Activated naive CD8-positive, alpha-beta T cell treated with anti-CD3 and anti-CD28 coated beads, Interleukin-2, amount 10 ng/mL, durations not matched to agents 7 days and 5 days (primary cell): Measurements from ENCODE around the gene KRTAP5-5. TPM values are rescaled to one million over a fixed set of nuclear protein-coding genes. Genes with fewer than 3 reads are reported as not detected.
"Not testable (repeated sequence)": the region's sequence is repeated elsewhere in the genome, so short reads cannot be mapped to it uniquely, and the experiment has no call there.

Experiments
- ATAC-seq: fragments of 150-1000 bp; cut with Tn5 transposase; one replicate; pipeline ENCODE4 v1.10.0; 2021; ENCODE audit warnings: low read depth, moderate library complexity
- POLR2A ChIA-PET: fragments of 350-600 bp; sonication (Branson Sonifier 250); formaldehyde crosslinking; loops from one replicate; lab custom pipeline; 2021; ENCODE audit warnings: antibody characterized with exemption; lab: Charles Lee
- DNase-seq: peaks from one replicate; pipeline ENCODE4 v3.0.0; 2021
- H3K27ac Mint-ChIP-seq: one replicate; pipeline ENCODE4 v1.8.0; 2022; ENCODE audit warnings: mild to moderate bottlenecking, mixed read lengths
- H3K27me3 Mint-ChIP-seq: one replicate; pipeline ENCODE4 v1.8.0; 2022; ENCODE audit warnings: mild to moderate bottlenecking, moderate library complexity, mixed read lengths
- H3K36me3 Mint-ChIP-seq: one replicate; pipeline ENCODE4 v1.8.0; 2021; ENCODE audit warnings: mild to moderate bottlenecking, mixed read lengths
- H3K4me1 Mint-ChIP-seq: one replicate; pipeline ENCODE4 v1.8.0; 2021; ENCODE audit warnings: mixed read lengths
- H3K4me3 Mint-ChIP-seq: one replicate; pipeline ENCODE4 v1.8.0; 2022; ENCODE audit warnings: mild to moderate bottlenecking, moderate library complexity, mixed read lengths
- H3K9me3 Mint-ChIP-seq: one replicate; pipeline ENCODE4 v1.8.0; 2021; ENCODE audit warnings: mixed read lengths
- total RNA-seq, 2 experiments: library from RNA; stranded (reverse); gene quantifications; one replicate each; pipeline ENCODE4 v1.2.3, GENCODE V29; 2021

The KRTAP5-5 gene
- total RNA-seq, 2 experiments from 2014 or later, result not detected

GRCh38 chr11:1661454-1662269 lies 32.1 kb downstream of the KRTAP5-5 start:
- peaks cover 22% of the 10 kb centered on the region for H3K27me3 Mint-ChIP-seq
- H3K36me3 Mint-ChIP-seq, H3K9me3 Mint-ChIP-seq, H3K4me3 Mint-ChIP-seq, H3K4me1 Mint-ChIP-seq, POLR2A ChIA-PET, ATAC-seq, H3K27ac Mint-ChIP-seq: not testable (repeated sequence)
- peak; percentile 5 for DNase-seq

- ATAC-seq, DNase-seq, POLR2A ChIA-PET, H3K27ac Mint-ChIP-seq, H3K4me1 Mint-ChIP-seq, H3K9me3 Mint-ChIP-seq, H3K36me3 Mint-ChIP-seq, H3K4me3 Mint-ChIP-seq: not testable (repeated sequence)
- H3K27me3 Mint-ChIP-seq, result peaks cover 22% of the 10 kb centered on the region
Observed at GRCh38 chr11:1662699-1663283, 33.2 kb downstream of the KRTAP5-5 start.

DNA sequence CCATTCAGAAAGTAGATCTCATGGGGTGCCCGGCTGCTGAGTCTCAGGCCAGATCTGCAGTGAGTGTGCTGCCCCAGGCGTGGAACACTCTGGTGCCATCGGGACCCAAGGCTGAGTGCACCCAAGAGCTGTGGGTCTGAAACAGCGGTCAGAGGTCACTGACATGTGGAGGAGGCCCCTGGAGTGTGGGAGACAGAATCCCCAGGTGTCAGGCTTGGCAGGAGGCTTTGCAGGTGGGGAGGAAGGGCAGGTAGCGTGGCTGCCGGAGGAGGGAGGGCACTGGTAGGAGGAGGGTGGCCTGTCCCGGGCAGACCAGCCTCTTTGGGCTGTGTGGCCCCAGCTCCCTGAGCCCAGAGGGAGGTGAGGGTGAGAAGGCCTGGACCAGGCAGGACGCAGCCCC lies 35.7 kb downstream of the KRTAP5-5 start:
- H3K36me3 Mint-ChIP-seq, result no peaks in the 10 kb centered on the region
- POLR2A ChIA-PET, result no interaction called here
- no peak for ATAC-seq
- no peak for DNase-seq
- H3K27ac Mint-ChIP-seq, result no peak overlapping the region
- peaks cover 24% of the 10 kb centered on the region for H3K27me3 Mint-ChIP-seq
- no peaks in the 10 kb centered on the region for H3K9me3 Mint-ChIP-seq
- no peak overlapping the region for H3K4me3 Mint-ChIP-seq
- H3K4me1 Mint-ChIP-seq, result no peaks in the 10 kb centered on the region

DNA sequence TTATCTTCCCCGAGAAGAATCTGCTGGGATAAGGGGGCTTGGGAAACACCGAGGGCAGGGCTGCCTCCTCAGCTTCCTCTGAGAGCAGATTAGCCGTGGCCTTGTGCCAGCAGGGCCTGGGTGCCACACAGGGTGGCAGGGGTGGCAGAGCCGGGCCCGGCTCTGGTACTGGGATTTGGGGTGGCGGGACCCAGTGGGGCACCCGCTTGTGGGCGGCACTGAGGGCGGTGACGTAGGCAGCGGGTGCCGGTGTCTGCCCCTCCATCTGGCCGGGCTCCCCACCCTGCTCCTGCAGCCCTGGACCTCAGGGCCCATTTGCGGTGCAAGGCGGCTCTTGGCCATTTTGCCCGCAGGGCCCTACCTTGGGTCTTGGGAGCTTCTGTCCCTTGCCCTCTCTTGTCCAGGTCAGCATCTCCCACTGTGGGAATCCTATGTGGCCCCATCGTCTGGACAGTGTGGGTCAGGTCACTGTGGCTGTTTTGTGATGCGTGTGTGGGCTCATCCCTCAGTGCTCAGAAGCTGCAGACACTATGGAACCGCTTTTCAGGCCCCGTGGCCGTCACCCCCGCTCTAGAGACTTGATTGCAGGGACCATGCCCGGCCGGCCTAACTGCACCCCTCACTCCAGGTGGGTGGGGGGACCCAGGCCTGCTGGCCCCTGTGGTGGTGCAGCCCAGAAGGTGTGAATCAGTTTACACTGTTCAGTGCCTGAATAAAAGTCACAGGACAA lies 37.7 kb downstream of the KRTAP5-5 start:
- H3K36me3 Mint-ChIP-seq, result no peaks in the 10 kb centered on the region
- H3K9me3 Mint-ChIP-seq, result peaks cover 2% of the 10 kb centered on the region
- H3K27me3 Mint-ChIP-seq, result peaks cover 20% of the 10 kb centered on the region
- H3K27ac Mint-ChIP-seq, result no peak overlapping the region
- ATAC-seq (no peak), DNase-seq (no peak)
- POLR2A ChIA-PET, result no interaction called here
- H3K4me3 Mint-ChIP-seq, result no peak overlapping the region
- no peaks in the 10 kb centered on the region for H3K4me1 Mint-ChIP-seq

- peaks cover 2% of the 10 kb centered on the region for H3K9me3 Mint-ChIP-seq
- H3K27me3 Mint-ChIP-seq, result peaks cover 20% of the 10 kb centered on the region
- H3K4me1 Mint-ChIP-seq, result no peaks in the 10 kb centered on the region
- H3K4me3 Mint-ChIP-seq, result no peak overlapping the region
- POLR2A ChIA-PET, result no interaction called here
- ATAC-seq, result no peak
- H3K27ac Mint-ChIP-seq, result no peak overlapping the region
- H3K36me3 Mint-ChIP-seq, result no peaks in the 10 kb centered on the region
- no peak for DNase-seq
Observed at GRCh38 chr11:1667906-1668305, 38.3 kb downstream of the KRTAP5-5 start.

GRCh38 chr11:1668911-1669473 lies 39.4 kb downstream of the KRTAP5-5 start:
- no peaks in the 10 kb centered on the region for H3K36me3 Mint-ChIP-seq
- ATAC-seq, result no peak

DNA sequence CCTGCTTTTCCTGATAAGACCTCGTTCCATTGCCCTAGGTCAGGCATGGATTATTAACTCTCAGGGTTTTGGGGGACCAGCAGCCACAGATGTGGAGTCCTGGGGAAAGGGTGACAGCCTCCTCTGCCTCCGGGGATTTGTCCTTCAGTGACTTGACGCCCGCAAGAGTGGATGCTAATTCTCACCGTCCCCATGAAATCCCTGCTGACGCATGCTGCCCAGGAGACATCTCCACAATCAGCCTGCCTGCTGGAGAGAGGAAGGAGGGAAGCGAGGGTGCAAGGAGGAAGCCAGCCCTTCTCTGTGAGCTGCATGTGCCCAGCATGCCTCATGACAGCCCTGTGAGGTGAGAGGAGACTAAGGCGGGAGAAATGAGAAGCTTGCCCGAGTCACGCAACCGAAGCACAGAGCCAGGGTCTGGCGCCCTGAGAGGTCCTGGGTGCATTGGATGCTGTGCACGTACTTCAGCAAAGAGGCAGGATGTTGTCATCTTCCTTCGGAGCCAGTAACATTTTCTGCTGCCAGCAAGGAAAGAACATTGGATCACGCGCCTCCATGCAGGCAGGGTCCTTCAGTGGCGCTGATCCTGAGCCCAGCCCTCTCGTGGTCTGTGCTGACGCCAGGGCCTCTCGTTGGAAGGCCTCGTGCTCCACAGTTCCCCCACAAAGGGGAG lies 40.1 kb downstream of the KRTAP5-5 start:
- Mint-ChIP-seq H3K27me3 (peaks cover 29% of the 10 kb centered on the region), H3K27ac (peak overlapping the region; percentile 56)
- DNase-seq, result no peak

More at GRCh38 chr11:1668911-1669473, 39.4 kb downstream of the KRTAP5-5 start:
- Mint-ChIP-seq H3K27ac (no peak overlapping the region), H3K4me1 (no peaks in the 10 kb centered on the region), H3K27me3 (peaks cover 23% of the 10 kb centered on the region), H3K4me3 (no peak overlapping the region), H3K9me3 (peaks cover 2% of the 10 kb centered on the region)
- POLR2A ChIA-PET, result no interaction called here
- no peak for DNase-seq

DNA sequence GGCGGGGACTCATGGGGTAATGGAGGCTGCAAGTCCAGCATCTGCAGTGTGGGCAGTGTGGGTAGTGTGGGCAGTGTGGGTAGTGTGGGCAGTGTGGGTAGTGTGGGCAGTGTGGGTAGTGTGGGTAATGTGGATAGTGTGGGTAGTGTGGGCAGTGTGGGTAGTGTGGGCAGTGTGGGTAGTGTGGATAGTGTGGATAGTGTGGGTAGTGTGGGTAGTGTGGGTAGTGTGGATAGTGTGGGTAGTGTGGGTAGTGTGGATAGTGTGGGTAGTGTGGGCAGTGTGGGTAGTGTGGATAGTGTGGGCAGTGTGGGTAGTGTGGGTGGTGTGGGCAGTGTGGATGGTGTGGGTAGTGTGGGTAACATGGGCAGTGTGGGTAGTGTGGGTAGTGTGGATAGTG lies 40.9 kb downstream of the KRTAP5-5 start:
- DNase-seq, H3K36me3 Mint-ChIP-seq, H3K9me3 Mint-ChIP-seq, H3K4me3 Mint-ChIP-seq, POLR2A ChIA-PET, ATAC-seq, H3K4me1 Mint-ChIP-seq: not testable (repeated sequence)
- H3K27me3 Mint-ChIP-seq, result peaks cover 35% of the 10 kb centered on the region
- peak overlapping the region; percentile 60 for H3K27ac Mint-ChIP-seq

More for the DNA sequence above, 40.1 kb downstream of the KRTAP5-5 start:
- Mint-ChIP-seq H3K4me3 (no peak overlapping the region), H3K36me3 (no peaks in the 10 kb centered on the region), H3K4me1 (no peaks in the 10 kb centered on the region), H3K9me3 (peaks cover 2% of the 10 kb centered on the region)
- no peak for ATAC-seq
- POLR2A ChIA-PET, result no interaction called here

- POLR2A ChIA-PET, result no interaction called here
- Mint-ChIP-seq H3K4me3 (no peak overlapping the region), H3K27ac (peak overlapping the region; percentile 60), H3K27me3 (peaks cover 40% of the 10 kb centered on the region), H3K4me1 (no peaks in the 10 kb centered on the region), H3K36me3 (no peaks in the 10 kb centered on the region), H3K9me3 (peaks cover 2% of the 10 kb centered on the region)
- no peak for DNase-seq
- no peak for ATAC-seq
Observed at GRCh38 chr11:1670905-1671371, 41.4 kb downstream of the KRTAP5-5 start.

- ATAC-seq (no peak), DNase-seq (no peak)
- H3K4me1 Mint-ChIP-seq, result no peaks in the 10 kb centered on the region
- no peak overlapping the region for H3K27ac Mint-ChIP-seq
- peaks cover 46% of the 10 kb centered on the region for H3K27me3 Mint-ChIP-seq
- no peak overlapping the region for H3K4me3 Mint-ChIP-seq
- peaks cover 2% of the 10 kb centered on the region for H3K9me3 Mint-ChIP-seq
- POLR2A ChIA-PET, result no interaction called here
- H3K36me3 Mint-ChIP-seq, result no peaks in the 10 kb centered on the region
Observed at GRCh38 chr11:1671658-1672057, 42.1 kb downstream of the KRTAP5-5 start.

DNA sequence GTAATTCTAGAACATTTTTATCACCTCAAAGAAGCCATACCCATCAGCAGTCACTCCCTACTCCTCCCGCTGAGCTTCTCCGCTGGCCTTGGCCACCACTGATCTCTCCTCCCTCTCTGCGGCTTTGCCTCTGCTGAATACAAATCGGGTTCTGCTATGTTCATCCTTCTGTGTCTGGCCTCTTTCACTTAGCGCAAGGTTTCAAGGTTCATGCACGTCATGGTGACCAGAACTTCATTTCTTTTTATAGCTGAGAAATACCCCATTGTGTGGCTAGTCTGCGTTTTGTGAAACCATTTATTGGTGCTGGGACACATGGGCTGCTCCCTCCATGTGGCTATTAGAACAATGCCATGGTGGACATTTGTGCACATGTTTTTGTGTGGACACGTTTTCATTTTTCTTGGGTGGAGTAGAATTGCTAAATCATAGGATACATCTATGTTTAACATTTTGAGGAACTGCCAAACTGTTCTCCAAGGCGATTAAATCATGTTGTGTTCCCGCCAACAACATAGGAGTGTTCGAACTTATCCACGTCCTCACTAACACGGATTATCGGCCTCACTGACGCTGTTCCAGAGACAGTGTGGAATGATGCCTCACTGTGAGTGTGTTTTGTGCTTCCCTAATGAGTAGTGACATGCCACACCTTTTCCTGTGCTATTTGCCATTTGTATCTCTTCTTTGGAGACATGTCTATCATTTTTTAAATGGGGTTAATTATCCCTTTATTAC lies 43.2 kb downstream of the KRTAP5-5 start:
- POLR2A ChIA-PET, result no interaction called here
- Mint-ChIP-seq H3K9me3 (peaks cover 2% of the 10 kb centered on the region), H3K27ac (no peak overlapping the region), H3K4me1 (no peaks in the 10 kb centered on the region), H3K27me3 (peaks cover 53% of the 10 kb centered on the region), H3K36me3 (no peaks in the 10 kb centered on the region), H3K4me3 (no peak overlapping the region)
- DNase-seq (no peak), ATAC-seq (no peak)

DNA sequence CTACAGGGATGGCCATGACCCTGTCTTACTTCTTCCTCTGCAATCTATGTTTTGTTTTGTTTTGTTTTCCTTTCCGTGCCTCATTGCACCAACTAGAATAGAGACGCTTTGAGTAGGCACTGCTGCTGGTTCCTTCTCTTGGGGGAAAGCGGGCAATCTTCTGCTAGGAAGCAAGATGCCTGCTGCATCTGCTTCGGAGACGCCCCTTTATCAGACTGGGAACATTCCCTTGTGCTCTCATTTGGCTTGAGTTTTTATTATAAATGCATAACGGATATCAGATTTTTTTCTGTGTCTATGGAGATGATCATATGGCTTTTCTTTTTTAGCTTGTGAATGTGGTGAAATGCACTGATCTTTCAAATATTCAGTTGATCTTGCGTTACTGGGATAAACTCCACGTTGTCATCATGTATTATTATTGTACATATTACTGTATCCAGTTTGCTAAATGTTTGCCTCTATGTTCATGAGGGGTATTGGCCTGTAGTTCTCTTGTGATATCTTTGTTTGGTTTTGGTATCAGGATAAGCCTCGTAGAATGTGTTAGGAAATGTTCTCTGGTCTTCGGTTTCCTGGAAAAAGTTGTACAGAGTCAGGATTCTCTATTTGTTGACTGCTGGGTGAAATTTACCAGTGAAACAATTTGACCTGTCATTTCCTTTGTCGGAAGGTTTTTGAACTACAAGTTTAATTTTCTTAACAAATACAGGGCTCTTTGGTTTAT lies 44.0 kb downstream of the KRTAP5-5 start:
- Mint-ChIP-seq H3K9me3 (peaks cover 2% of the 10 kb centered on the region), H3K4me1 (no peaks in the 10 kb centered on the region), H3K36me3 (no peaks in the 10 kb centered on the region), H3K27me3 (peaks cover 50% of the 10 kb centered on the region), H3K27ac (no peak overlapping the region), H3K4me3 (no peak overlapping the region)
- DNase-seq, result no peak
- POLR2A ChIA-PET, result no interaction called here
- ATAC-seq, result no peak
